Measurements from ENCODE around the gene KANK2. TPM values are rescaled to one million over a fixed set of nuclear protein-coding genes. Genes with fewer than 3 reads are reported as not detected.
"Not testable (repeated sequence)": the region's sequence is repeated elsewhere in the genome, so short reads cannot be mapped to it uniquely, and the experiment has no call there.

Gene KANK2
- total and polyA plus RNA-seq, 3 experiments from 2014 or later: 0.16 to 2.3 (median 2.0) TPM

- no peak for DNase-seq
- Histone ChIP-seq H3K4me1 (ENCODE audit: insufficient read depth, low read length) (no peaks in the 10 kb centered on the region), H3K36me3 (ENCODE audit: insufficient read depth, low read length) (no peaks in the 10 kb centered on the region), H3K27ac (ENCODE audit: low read depth, low read length) (no peak overlapping the region), H3K4me3 (ENCODE audit: low read length) (no peak overlapping the region), H3K9me3 (ENCODE audit: low read length) (no peaks in the 10 kb centered on the region), H3K27me3 (ENCODE audit: insufficient read depth, low read length, poor library complexity, severe bottlenecking) (no peaks in the 10 kb centered on the region)
- H3K36me3 Mint-ChIP-seq: no peaks in the 10 kb centered on the region
- ChIA-PET CTCF (no interaction called here), POLR2A (no interaction called here)
- peaks cover 4 to 7% of the 10 kb centered on the region in 2 donors for H3K27me3 Mint-ChIP-seq
- H3K27ac Mint-ChIP-seq: peak overlapping the region in 1 of 8 donors; percentile 54
- peak overlapping the region in 1 of 7 donors; percentile 16 for H3K4me3 Mint-ChIP-seq
- H3K9me3 Mint-ChIP-seq: no peaks in the 10 kb centered on the region
- peaks cover 0 to 6% (median 4%) of the 10 kb centered on the region in 3 donors for H3K4me1 Mint-ChIP-seq
Measured at GRCh38 chr19:11179716-11180297, 17.5 kb downstream of the KANK2 start.

- H3K4me3 Mint-ChIP-seq; H3K4me1 Mint-ChIP-seq; H3K27me3 Mint-ChIP-seq; H3K36me3 ChIP-seq (ENCODE audit: insufficient read depth, low read length); H3K27me3 ChIP-seq (ENCODE audit: insufficient read depth, low read length, poor library complexity, severe bottlenecking); H3K9me3 ChIP-seq (ENCODE audit: low read length); H3K36me3 Mint-ChIP-seq; H3K27ac ChIP-seq (ENCODE audit: low read depth, low read length); H3K4me3 ChIP-seq (ENCODE audit: low read length); H3K4me1 ChIP-seq (ENCODE audit: insufficient read depth, low read length); POLR2A ChIA-PET; H3K27ac Mint-ChIP-seq; H3K9me3 Mint-ChIP-seq; CTCF ChIA-PET; DNase-seq: not testable (repeated sequence)
Measured at GRCh38 chr19:11179145-11179465, 18.2 kb downstream of the KANK2 start.

- DNase-seq: no peak
- no peak overlapping the region for H3K27ac Mint-ChIP-seq
- Histone ChIP-seq H3K4me1 (ENCODE audit: insufficient read depth, low read length) (no peaks in the 10 kb centered on the region), H3K36me3 (ENCODE audit: insufficient read depth, low read length) (no peaks in the 10 kb centered on the region), H3K27ac (ENCODE audit: low read depth, low read length) (no peak overlapping the region), H3K4me3 (ENCODE audit: low read length) (no peak overlapping the region), H3K9me3 (ENCODE audit: low read length) (no peaks in the 10 kb centered on the region), H3K27me3 (ENCODE audit: insufficient read depth, low read length, poor library complexity, severe bottlenecking) (no peaks in the 10 kb centered on the region)
- POLR2A ChIA-PET: no interaction called here
- H3K4me3 Mint-ChIP-seq: no peak overlapping the region
- no peaks in the 10 kb centered on the region for H3K36me3 Mint-ChIP-seq
- CTCF ChIA-PET: no interaction called here
- H3K9me3 Mint-ChIP-seq: no peaks in the 10 kb centered on the region
- peaks cover 4 to 7% of the 10 kb centered on the region in 2 donors for H3K27me3 Mint-ChIP-seq
- H3K4me1 Mint-ChIP-seq: peaks cover 0 to 6% (median 4%) of the 10 kb centered on the region in 3 donors
Measured at GRCh38 chr19:11177592-11177991, 19.8 kb downstream of the KANK2 start.

GRCh38 chr19:11176466-11177193 lies 20.7 kb downstream of the KANK2 start:
- CTCF ChIA-PET: no interaction called here
- Histone ChIP-seq H3K27ac (ENCODE audit: low read depth, low read length) (no peak overlapping the region), H3K27me3 (ENCODE audit: insufficient read depth, low read length, poor library complexity, severe bottlenecking) (no peaks in the 10 kb centered on the region), H3K9me3 (ENCODE audit: low read length) (no peaks in the 10 kb centered on the region), H3K4me1 (ENCODE audit: insufficient read depth, low read length) (no peaks in the 10 kb centered on the region), H3K36me3 (ENCODE audit: insufficient read depth, low read length) (no peaks in the 10 kb centered on the region), H3K4me3 (ENCODE audit: low read length) (no peak overlapping the region)
- Mint-ChIP-seq H3K27me3 (peaks cover 4 to 7% of the 10 kb centered on the region in 2 donors), H3K9me3 (no peaks in the 10 kb centered on the region), H3K4me1 (peaks cover 0 to 6% (median 4%) of the 10 kb centered on the region in 3 donors), H3K27ac (no peak overlapping the region), H3K4me3 (no peak overlapping the region), H3K36me3 (no peaks in the 10 kb centered on the region)
- no peak for DNase-seq
- POLR2A ChIA-PET: no interaction called here

GRCh38 chr19:11175920-11176319 lies 21.4 kb downstream of the KANK2 start:
- no peak for DNase-seq
- no peaks in the 10 kb centered on the region for H3K9me3 Mint-ChIP-seq

GRCh38 chr19:11174336-11174735 lies 23.0 kb downstream of the KANK2 start:
- no peaks in the 10 kb centered on the region for H3K9me3 Mint-ChIP-seq
- H3K4me3 ChIP-seq (ENCODE audit: low read length): no peak overlapping the region
- H3K4me3 Mint-ChIP-seq: no peak overlapping the region
- no peaks in the 10 kb centered on the region for H3K36me3 ChIP-seq (ENCODE audit: insufficient read depth, low read length)
- ChIA-PET POLR2A (no interaction called here), CTCF (no interaction called here)
- peaks cover 0 to 4% of the 10 kb centered on the region in 2 donors for H3K27me3 Mint-ChIP-seq
- no peak overlapping the region for H3K27ac Mint-ChIP-seq
- H3K9me3 ChIP-seq (ENCODE audit: low read length): no peaks in the 10 kb centered on the region
- no peaks in the 10 kb centered on the region for H3K36me3 Mint-ChIP-seq
- DNase-seq: no peak
- no peaks in the 10 kb centered on the region for H3K4me1 ChIP-seq (ENCODE audit: insufficient read depth, low read length)
- H3K4me1 Mint-ChIP-seq: no peaks in the 10 kb centered on the region
- no peak overlapping the region for H3K27ac ChIP-seq (ENCODE audit: low read depth, low read length)
- no peaks in the 10 kb centered on the region for H3K27me3 ChIP-seq (ENCODE audit: insufficient read depth, low read length, poor library complexity, severe bottlenecking)

More at GRCh38 chr19:11175920-11176319, 21.4 kb downstream of the KANK2 start:
- Histone ChIP-seq H3K27me3 (ENCODE audit: insufficient read depth, low read length, poor library complexity, severe bottlenecking) (no peaks in the 10 kb centered on the region), H3K4me1 (ENCODE audit: insufficient read depth, low read length) (no peaks in the 10 kb centered on the region), H3K36me3 (ENCODE audit: insufficient read depth, low read length) (no peaks in the 10 kb centered on the region), H3K4me3 (ENCODE audit: low read length) (no peak overlapping the region), H3K27ac (ENCODE audit: low read depth, low read length) (no peak overlapping the region), H3K9me3 (ENCODE audit: low read length) (no peaks in the 10 kb centered on the region)
- ChIA-PET CTCF (no interaction called here), POLR2A (no interaction called here)
- H3K36me3 Mint-ChIP-seq: no peaks in the 10 kb centered on the region
- no peak overlapping the region for H3K27ac Mint-ChIP-seq
- H3K4me1 Mint-ChIP-seq: peaks cover 0 to 6% (median 4%) of the 10 kb centered on the region in 3 donors
- H3K27me3 Mint-ChIP-seq: peaks cover 3 to 4% of the 10 kb centered on the region in 2 donors
- H3K4me3 Mint-ChIP-seq: no peak overlapping the region

- no peaks in the 10 kb centered on the region for H3K9me3 ChIP-seq (ENCODE audit: low read length)
- no peak overlapping the region for H3K27ac ChIP-seq (ENCODE audit: low read depth, low read length)
- H3K4me1 Mint-ChIP-seq: no peaks in the 10 kb centered on the region
- ChIA-PET CTCF (no interaction called here), POLR2A (no interaction called here)
- no peak for DNase-seq
- H3K4me3 ChIP-seq (ENCODE audit: low read length): no peak overlapping the region
- H3K4me3 Mint-ChIP-seq: no peak overlapping the region
- no peaks in the 10 kb centered on the region for H3K4me1 ChIP-seq (ENCODE audit: insufficient read depth, low read length)
- H3K27me3 Mint-ChIP-seq: peaks cover 0 to 4% of the 10 kb centered on the region in 2 donors
- H3K9me3 Mint-ChIP-seq: no peaks in the 10 kb centered on the region
- H3K36me3 ChIP-seq (ENCODE audit: insufficient read depth, low read length): no peaks in the 10 kb centered on the region
- no peak overlapping the region for H3K27ac Mint-ChIP-seq
- H3K27me3 ChIP-seq (ENCODE audit: insufficient read depth, low read length, poor library complexity, severe bottlenecking): no peaks in the 10 kb centered on the region
- no peaks in the 10 kb centered on the region for H3K36me3 Mint-ChIP-seq
Measured at GRCh38 chr19:11173516-11174155, 23.7 kb downstream of the KANK2 start.

GRCh38 chr19:11172576-11172975 lies 24.8 kb downstream of the KANK2 start:
- peaks cover under 1 to 4% of the 10 kb centered on the region in 2 donors for H3K27me3 Mint-ChIP-seq
- DNase-seq: no peak
- no peak overlapping the region for H3K27ac Mint-ChIP-seq
- Histone ChIP-seq H3K9me3 (ENCODE audit: low read length) (no peaks in the 10 kb centered on the region), H3K4me3 (ENCODE audit: low read length) (no peak overlapping the region), H3K27ac (ENCODE audit: low read depth, low read length) (no peak overlapping the region), H3K36me3 (ENCODE audit: insufficient read depth, low read length) (no peaks in the 10 kb centered on the region), H3K4me1 (ENCODE audit: insufficient read depth, low read length) (no peaks in the 10 kb centered on the region), H3K27me3 (ENCODE audit: insufficient read depth, low read length, poor library complexity, severe bottlenecking) (no peaks in the 10 kb centered on the region)
- POLR2A ChIA-PET: interaction anchor here (0.5 kb wide), 1 partner anchor 151 kb away, joined by 4 read pairs; no protein-coding TSS in a partner anchor
- CTCF ChIA-PET: interaction anchor here (0.6 kb wide), 1 partner anchor 1805 kb away, joined by 3 read pairs; no protein-coding TSS in a partner anchor
- no peaks in the 10 kb centered on the region for H3K4me1 Mint-ChIP-seq
- no peaks in the 10 kb centered on the region for H3K9me3 Mint-ChIP-seq
- H3K4me3 Mint-ChIP-seq: no peak overlapping the region
- no peaks in the 10 kb centered on the region for H3K36me3 Mint-ChIP-seq
